HG03565 (cell line): ENCODE data around the gene PACSIN2.
"Not testable (repeated sequence)": the region's sequence is repeated elsewhere in the genome, so short reads cannot be mapped to it uniquely, and the experiment has no call there.

ENCODE experiments used
- ATAC-seq: cut with Tn5 transposase; IDR thresholded peaks from one replicate; pipeline ENCODE4 v1.9.1; 2021; ENCODE audit warnings: mild to moderate bottlenecking, moderate library complexity; ENCODE audit not compliant: unreplicated experiment

PACSIN2 gene

GRCh38 chr22:42929838-42930155 is 85.2 kb downstream of the PACSIN2 start:
- ATAC-seq: no peak

DNA sequence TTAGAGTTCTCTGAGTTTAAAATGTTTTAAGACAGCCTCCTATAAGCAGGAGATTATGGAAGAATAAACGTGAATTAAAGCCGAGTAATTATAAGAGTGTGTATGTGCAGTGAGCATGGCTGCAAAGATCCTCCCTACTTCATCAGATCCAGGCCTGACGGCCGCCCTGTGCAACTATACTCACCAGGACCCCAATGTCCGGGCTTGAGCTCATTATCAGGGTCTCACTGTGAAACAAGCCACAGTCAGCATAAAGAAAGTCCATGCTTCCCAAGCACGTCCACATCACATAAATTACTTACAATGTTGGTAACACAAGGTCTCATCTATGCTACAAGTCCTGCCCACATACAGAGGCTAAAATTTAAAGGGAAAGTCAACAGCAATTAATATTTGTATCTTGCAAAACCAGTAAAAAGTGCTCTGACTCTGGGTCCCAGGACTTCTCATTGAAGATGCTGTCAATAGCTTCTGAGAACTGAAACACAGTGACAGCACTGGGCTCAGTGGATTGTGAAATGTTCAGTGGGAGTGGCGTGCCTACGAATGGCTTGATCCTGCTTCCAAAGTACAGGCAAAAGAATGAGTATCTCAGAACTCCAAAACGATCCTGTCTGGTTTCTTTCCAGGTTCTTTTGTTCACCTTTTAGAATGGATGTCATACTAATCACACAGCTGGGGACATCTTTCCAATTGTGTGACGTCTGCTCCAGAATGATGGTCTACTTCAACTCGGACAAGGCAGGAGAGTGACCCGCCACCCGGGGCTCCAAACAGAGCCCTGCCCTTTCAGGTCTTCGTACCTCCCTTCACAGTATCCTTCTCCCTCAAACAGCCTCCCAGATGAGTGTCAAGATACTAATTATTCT is 85.7 kb downstream of the PACSIN2 start:
- ATAC-seq: no peak

- ATAC-seq: no peak
Measured at GRCh38 chr22:42927966-42928365, 87.0 kb downstream of the PACSIN2 start.

GRCh38 chr22:42926768-42927167 is 88.2 kb downstream of the PACSIN2 start:
- no peak for ATAC-seq

- ATAC-seq: no peak
Measured at GRCh38 chr22:42926104-42926503, 88.8 kb downstream of the PACSIN2 start.

DNA sequence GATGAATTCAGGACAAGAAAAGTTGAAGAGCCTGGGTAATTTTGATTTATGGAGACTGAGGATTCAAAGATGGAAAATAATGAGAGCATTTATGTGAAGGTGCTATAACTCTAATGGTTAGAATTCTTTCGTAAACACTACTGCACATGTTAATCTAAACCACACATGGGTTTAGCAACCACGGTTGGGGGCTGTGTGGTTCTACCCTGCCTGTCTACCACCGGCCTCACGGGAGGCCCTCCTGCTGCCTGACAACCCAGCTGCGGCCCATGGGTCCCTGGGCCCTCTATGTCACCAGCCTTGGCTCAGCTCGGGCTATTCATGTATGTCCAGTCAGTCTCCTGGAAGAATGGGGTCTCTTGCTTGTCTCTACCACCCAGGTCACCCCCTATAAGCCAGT is 89.4 kb downstream of the PACSIN2 start:
- ATAC-seq: no peak

- ATAC-seq: not testable (repeated sequence)
Measured at GRCh38 chr22:42925031-42925430, 89.9 kb downstream of the PACSIN2 start.

DNA sequence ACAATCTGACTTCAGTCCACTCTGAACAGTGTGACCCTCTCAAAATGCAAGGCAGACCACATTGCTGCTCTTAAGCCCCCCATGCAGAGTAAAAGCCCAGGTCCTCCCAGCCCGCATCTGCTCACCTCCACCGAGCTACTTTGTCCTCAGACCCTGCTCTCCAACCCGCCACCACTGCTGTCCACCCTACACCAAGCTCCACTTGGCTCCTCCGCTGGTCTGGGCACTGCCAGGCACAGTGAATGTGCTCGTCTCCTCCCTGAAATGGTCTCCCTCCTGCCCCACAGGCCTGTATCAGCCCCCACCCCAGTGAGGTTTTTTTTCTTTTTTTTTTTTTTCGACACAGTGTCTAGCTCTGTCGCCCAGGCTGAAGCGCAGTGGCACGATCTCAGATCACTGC is 90.5 kb downstream of the PACSIN2 start:
- ATAC-seq: no peak

DNA sequence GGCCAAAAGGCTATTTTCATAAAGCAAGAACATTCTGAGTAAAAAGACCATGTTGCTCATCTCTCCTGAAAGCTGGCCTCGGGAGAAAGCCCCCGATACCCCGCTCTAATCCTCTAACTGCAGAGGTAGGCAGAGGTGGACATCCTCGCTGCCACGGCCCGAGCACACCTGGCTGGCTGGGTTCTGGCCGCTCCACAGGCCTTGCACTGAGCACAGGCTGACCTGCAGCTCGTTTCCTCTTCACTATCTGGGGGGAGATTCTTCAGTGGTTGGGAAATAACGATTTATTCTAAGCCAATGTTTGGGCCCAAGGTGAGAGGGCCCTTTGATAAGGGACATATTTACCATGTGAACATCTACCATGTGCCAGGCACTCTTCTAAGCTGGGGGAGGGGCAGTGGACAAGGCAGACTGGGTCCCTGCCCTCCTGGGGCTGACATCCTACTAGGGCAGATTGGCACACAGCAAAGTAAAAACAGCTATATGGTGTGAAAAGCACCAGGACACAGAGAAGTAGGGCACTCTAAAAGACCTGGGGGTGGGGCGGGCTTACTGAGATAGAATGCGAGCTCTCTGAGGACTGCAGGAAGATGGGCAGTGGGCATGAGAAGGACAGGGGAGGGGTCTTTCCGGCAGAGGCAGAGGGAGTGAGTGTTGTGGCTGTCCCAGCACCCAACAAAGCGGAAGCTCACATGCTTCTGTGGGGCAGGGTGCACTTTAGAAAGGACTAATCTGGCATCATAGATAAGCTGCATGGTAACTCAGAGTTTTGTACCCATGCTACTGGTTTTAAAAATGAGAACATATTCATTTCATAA is 92.4 kb downstream of the PACSIN2 start:
- ATAC-seq: no peak

- ATAC-seq: no peak
Measured at GRCh38 chr22:42920101-42920820, 94.7 kb downstream of the PACSIN2 start.

DNA sequence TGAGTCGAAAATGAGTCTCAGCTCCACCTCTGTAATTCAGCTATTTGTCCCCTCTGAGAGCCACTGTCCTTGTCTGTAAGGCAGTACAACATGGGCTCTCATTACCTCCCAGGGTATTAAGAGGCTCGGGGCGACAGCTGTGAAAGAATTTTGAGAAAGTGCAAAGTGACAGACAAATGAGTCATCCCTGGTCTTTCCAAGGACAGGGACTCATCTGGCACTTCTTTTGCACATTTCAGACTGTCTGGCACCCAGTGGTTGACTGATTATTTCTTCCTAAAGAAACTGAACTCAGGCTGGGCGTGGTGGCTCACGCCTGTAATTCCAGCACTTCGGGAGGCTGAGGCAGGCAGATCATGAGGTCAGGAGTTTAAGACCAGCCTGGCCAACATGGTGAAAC is 95.8 kb downstream of the PACSIN2 start:
- ATAC-seq: no peak

DNA sequence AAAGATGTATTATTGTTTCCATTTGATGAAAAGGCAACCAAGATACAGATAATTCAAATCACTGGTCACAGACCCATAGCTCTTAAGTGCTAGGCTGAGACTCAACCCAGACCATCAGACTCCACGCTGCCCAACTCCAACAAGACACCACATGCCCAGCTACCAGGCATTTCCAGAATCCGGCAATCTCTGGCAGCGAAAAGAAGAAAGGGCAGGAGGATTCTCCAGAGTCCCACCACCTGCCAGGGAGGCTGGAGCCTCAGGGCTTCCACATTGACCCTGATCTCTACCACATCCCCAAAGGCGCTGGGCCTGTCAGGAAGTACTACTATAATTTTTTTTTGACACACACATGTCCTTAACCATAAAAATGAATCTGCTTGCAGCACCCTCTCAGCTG is 96.4 kb downstream of the PACSIN2 start:
- no peak for ATAC-seq

DNA sequence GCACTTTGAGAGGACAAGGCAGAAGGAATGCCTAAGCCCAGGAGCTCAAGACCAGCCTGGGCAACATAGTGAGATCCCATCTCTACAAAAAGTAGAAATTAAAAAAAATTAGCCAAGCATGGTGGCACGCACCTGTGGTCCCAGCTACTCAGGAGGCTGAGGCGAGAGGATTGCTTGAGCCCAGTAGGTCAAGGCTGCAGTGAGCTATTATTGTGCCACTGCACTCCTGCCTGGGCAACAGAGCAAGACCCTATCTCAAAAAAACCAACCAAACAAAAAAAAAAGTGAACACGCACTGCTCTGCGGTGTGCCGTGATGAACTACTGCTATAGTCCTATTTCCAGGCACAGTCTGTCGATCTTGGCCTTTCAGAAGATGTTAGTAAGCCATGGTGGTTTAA is 97.6 kb downstream of the PACSIN2 start:
- ATAC-seq: not testable (repeated sequence)

GRCh38 chr22:42915980-42916765 is 98.8 kb downstream of the PACSIN2 start:
- ATAC-seq: no peak

- ATAC-seq: no peak
Measured at GRCh38 chr22:42914511-42915076, 100.4 kb downstream of the PACSIN2 start.

DNA sequence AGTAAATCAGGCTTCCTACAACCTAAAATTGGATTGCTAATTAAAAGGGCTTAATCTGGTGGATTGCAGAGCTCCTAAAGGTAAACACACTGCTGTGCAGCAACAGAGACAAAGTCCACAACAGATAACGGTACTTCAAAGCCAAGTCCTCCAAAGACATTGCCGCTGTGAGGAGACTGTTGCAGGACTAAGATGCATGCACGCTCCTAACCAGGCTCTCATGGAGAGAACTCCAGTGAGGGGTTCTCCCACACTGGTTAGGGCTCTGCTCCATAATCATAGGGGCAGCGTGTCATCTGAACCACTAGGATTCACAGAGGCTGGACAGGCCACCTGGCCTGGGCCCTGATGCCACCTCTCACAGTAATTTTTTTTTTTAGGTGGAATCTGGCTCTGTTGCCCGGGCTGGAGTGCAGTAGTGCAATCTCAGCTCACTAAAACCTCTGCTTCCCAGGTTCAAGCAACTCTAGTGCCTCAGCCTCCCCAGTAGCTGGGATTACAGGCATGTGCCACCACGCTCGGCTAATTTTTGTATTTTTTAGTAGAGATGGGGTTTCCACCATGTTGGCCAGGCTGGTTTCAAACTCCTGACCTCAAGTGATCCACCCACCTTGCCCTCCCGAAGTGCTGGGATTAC is 101.0 kb downstream of the PACSIN2 start:
- no peak for ATAC-seq

DNA sequence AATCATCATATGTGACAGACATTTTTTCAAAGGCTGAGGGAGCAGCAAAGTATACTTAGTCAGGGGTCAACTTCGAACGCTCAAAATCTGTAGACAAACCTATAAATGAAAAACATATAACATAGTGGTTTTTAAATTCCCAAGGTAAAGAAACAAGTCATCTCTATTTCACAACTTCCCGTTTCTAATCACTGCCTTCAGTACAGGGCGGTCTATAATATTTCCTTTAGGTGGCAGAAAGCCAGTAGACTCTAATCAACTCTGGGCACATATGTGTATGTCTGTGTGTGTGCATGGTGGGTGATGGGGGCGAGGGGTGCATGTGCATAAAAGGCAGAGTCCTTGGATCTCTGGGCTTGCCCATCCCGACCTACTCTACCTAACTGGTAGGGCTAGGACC is 102.9 kb downstream of the PACSIN2 start:
- no peak for ATAC-seq

- ATAC-seq: no peak
Measured at GRCh38 chr22:42910221-42910942, 104.6 kb downstream of the PACSIN2 start.

DNA sequence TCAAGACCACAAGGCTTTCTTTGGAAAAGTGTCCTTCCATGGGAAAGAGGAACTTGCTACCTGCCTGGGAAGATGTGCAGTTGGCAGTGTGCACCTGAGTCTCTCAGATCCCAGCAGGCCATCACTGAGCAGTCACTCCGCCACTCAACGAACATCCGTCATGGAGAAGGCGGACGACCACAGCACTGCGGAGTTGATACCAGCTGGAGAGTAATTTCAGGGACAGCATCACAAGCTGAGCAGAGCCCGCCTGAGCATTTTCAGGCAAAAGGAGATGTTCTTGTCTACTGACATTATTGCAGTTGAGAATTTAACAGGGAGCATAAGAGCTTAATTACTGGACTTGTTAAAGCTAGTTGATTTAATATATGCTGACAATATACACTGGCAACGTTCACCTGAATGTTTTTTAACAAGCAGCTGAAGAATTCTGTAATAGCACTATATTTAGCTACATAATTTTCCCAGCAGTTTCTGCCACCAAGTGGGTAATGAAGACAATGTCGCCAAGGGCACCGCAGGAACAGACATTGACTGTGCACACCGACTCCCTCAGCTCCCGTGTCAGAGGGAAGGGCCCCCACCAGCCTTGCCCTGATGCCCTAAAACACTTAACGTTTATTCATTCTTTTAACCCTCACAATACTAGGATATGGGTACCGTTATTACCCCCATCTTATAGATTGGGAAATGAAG is 105.4 kb downstream of the PACSIN2 start:
- no peak for ATAC-seq
